Colonic mucosa (tissue), 4 donors: Measurements from ENCODE around the gene CYFIP2. TPM values are rescaled to one million over a fixed set of nuclear protein-coding genes. Genes with fewer than 3 reads are reported as not detected.

ENCODE experiments used
- DNase-seq: peaks from one replicate; pipeline ENCODE4 v3.0.0-alpha.2; 2020
- H3K27ac ChIP-seq: fragments of 200-600 bp; one replicate; pipeline ENCODE4 v1.8.0; 2021
- H3K27me3 ChIP-seq: fragments of 200-600 bp; one replicate; pipeline ENCODE4 v1.8.0; 2021
- H3K36me3 ChIP-seq: fragments of 200-600 bp; one replicate; pipeline ENCODE4 v1.8.0; 2021
- H3K4me1 ChIP-seq: fragments of 200-600 bp; one replicate; pipeline ENCODE4 v1.8.0; 2021; ENCODE audit warnings: mild to moderate bottlenecking
- H3K4me3 ChIP-seq: fragments of 200-600 bp; one replicate; pipeline ENCODE4 v1.8.0; 2021
- H3K9ac ChIP-seq, 2 donors: one replicate each; pipeline ENCODE4 v1.7.0; 2013; ENCODE audit warnings: control low read depth in 2 of 2, low read depth in 2 of 2, low read length in 2 of 2
- H3K9me3 ChIP-seq: fragments of 200-600 bp; one replicate; pipeline ENCODE4 v1.8.0; 2021
- intact Hi-C: fragments of 100-400 bp; cut with DNase I; formaldehyde crosslinking; loops from one replicate; pipeline ENCODE4 v1.14.1; 2022
- total RNA-seq, 2 donors: library from RNA; stranded (reverse); fragmentation: NEBNext Ultra II Directional in 1 of 2; extraction: Animal tissue kit (Norgen Biotek cat#: 25700) in 1 of 2; gene quantifications; one replicate each; pipeline ENCODE4 v1.2.1, GENCODE V29; 2021
- TF ChIP-seq, protein P1 (sequence below): fragments of 200-600 bp; IDR thresholded peaks from one replicate; pipeline ENCODE4 v1.8.0; 2022; ENCODE audit warnings: antibody characterized with exemption, mild to moderate bottlenecking
- donor health status: healthy.
- donor health status: DM: no; HTN: no; CAD: no.
- donor health status: DM: no; HTN: no; CAD: no.

CYFIP2 gene
- total RNA-seq = 10 to 100 TPM; 22.4 to 26.1 TPM

GRCh38 chr5:157265714-157266285 is at the start of gene CYFIP2:
Gene CYFIP2 (plus strand): TSS chr5:157266123. CDS start chr5:157285362, 19,239 bp downstream.
- Histone ChIP-seq H3K27ac (peak within 1 kb of the TSS; percentile 62), H3K9me3 (no peaks in the 10 kb centered on the region), H3K27me3 (no peaks in the 10 kb centered on the region), H3K9ac (peak within 1 kb of the TSS; percentile 73 to 85), H3K36me3 (no peaks in the 10 kb centered on the region), H3K4me3 (peak within 1 kb of the TSS; percentile 71), H3K4me1 (peaks cover 4% of the 10 kb centered on the region)
- TF ChIP-seq, protein P1, sequence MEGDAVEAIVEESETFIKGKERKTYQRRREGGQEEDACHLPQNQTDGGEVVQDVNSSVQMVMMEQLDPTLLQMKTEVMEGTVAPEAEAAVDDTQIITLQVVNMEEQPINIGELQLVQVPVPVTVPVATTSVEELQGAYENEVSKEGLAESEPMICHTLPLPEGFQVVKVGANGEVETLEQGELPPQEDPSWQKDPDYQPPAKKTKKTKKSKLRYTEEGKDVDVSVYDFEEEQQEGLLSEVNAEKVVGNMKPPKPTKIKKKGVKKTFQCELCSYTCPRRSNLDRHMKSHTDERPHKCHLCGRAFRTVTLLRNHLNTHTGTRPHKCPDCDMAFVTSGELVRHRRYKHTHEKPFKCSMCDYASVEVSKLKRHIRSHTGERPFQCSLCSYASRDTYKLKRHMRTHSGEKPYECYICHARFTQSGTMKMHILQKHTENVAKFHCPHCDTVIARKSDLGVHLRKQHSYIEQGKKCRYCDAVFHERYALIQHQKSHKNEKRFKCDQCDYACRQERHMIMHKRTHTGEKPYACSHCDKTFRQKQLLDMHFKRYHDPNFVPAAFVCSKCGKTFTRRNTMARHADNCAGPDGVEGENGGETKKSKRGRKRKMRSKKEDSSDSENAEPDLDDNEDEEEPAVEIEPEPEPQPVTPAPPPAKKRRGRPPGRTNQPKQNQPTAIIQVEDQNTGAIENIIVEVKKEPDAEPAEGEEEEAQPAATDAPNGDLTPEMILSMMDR = no peak
- DNase-seq = peak; percentile 72
- intact Hi-C loops = no loop called here

GRCh38 chr5:157216391-157217142 is 49.4 kb upstream of the CYFIP2 start:
- Histone ChIP-seq H3K9me3 (no peaks in the 10 kb centered on the region), H3K27me3 (no peaks in the 10 kb centered on the region), H3K36me3 (no peaks in the 10 kb centered on the region), H3K4me3 (no peak overlapping the region), H3K9ac (no peak overlapping the region), H3K4me1 (no peaks in the 10 kb centered on the region), H3K27ac (no peak overlapping the region)
- no peak for DNase-seq
- intact Hi-C loops = no loop called here
- TF ChIP-seq, protein P1 = no peak

DNA sequence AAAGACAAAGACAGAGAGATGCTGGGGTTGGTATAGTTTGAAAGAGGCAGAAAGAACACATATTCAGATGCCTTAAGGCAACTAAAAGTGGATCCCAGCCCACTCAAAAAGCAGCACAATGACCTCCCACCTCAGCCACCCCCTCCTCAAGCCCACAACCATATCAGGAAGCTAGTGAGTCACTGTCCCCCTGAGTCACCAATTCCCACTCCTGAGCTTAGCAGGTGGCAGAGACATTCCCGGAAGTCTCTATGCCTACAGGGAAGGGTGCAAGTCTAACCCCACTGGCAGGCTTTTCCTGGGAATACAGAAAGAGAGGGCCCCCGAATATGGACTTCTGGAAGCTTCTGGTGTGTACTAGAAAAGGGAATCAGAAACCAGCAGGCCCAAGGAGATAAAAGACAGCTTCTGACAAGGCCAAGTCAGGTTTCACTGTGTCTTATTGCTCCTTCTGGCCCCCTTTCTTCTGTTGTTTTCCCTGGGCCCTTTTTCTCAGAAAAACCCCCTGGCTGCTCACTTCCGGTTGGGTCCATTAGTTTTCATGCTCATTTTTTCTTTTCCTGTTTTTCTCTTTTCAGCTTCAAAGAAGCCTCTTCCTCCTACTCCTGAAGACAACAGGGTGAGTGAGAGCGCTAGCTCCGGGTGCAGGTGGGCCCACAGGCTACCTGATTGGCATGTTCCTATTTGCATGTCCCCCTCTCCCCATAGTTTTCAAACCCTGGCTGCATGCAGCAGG is 48.5 kb upstream of the CYFIP2 start:
- Histone ChIP-seq H3K4me3 (no peak overlapping the region), H3K9me3 (no peaks in the 10 kb centered on the region), H3K36me3 (no peaks in the 10 kb centered on the region), H3K27ac (no peak overlapping the region), H3K27me3 (no peaks in the 10 kb centered on the region), H3K4me1 (no peaks in the 10 kb centered on the region), H3K9ac (no peak overlapping the region)
- intact Hi-C loops = no loop called here
- no peak for DNase-seq
- TF ChIP-seq, protein P1 = no peak

- Histone ChIP-seq H3K36me3 (no peaks in the 10 kb centered on the region), H3K9me3 (no peaks in the 10 kb centered on the region), H3K4me1 (no peaks in the 10 kb centered on the region), H3K9ac (no peak overlapping the region), H3K27ac (no peak overlapping the region), H3K4me3 (no peak overlapping the region), H3K27me3 (no peaks in the 10 kb centered on the region)
- TF ChIP-seq, protein P1 = no peak
- intact Hi-C loops = no loop called here
- no peak for DNase-seq
These were observed 46.2 kb upstream of the CYFIP2 start for GRCh38 chr5:157219491-157220271.

- intact Hi-C loops = no loop called here
These were observed 44.0 kb upstream of the CYFIP2 start for GRCh38 chr5:157221959-157222358.

More at GRCh38 chr5:157221959-157222358, 44.0 kb upstream of the CYFIP2 start:
- Histone ChIP-seq H3K27ac (no peak overlapping the region), H3K36me3 (no peaks in the 10 kb centered on the region), H3K9ac (no peak overlapping the region), H3K4me1 (no peaks in the 10 kb centered on the region), H3K27me3 (no peaks in the 10 kb centered on the region), H3K4me3 (no peak overlapping the region), H3K9me3 (no peaks in the 10 kb centered on the region)
- TF ChIP-seq, protein P1 = no peak
- DNase-seq = no peak
